GM12878 (cell line): ENCODE measurements around the gene HS3ST2. TPM values are rescaled to one million over a fixed set of nuclear protein-coding genes. Genes with fewer than 3 reads are reported as not detected.

Experiments used
- ATAC-seq: fragments of 200-7000 bp; cut with Tn5 transposase; 3 replicates; pipeline ENCODE4 v1.9.1; 2020; ENCODE audit warnings: mild to moderate bottlenecking, moderate library complexity
- BruUV-seq: library from RNA; stranded (reverse); fragments of 400-500 nt; replicated peaks from 2 replicates; lab custom pipeline; 2021; lab: Mats Ljungman, UMichigan
- CTCF ChIA-PET: fragments of 300-600 bp; sonication (Branson Sonifier 250); formaldehyde crosslinking; extraction: SDS; loops from one replicate; lab custom pipeline; 2021; ENCODE audit warnings: inconsistent platforms; lab: Yijun Ruan, JAX
- POLR2A ChIA-PET: fragments of 350-600 bp; formaldehyde crosslinking; extraction: SDS; loops from one replicate; lab custom pipeline; 2021; ENCODE audit warnings: inconsistent platforms; lab: Charles Lee
- RAD21 ChIA-PET: fragments of 300-600 bp; sonication (Branson Sonifier 250); formaldehyde crosslinking; loops from one replicate; lab custom pipeline; 2023; ENCODE audit warnings: antibody characterized with exemption; ENCODE audit not compliant: unreplicated experiment; lab: Charles Lee
- SMC1A ChIA-PET: fragments of 300-600 bp; sonication (Branson Sonifier 250); formaldehyde crosslinking; loops from one replicate; lab custom pipeline; 2023; ENCODE audit not compliant: unreplicated experiment, uncharacterized antibody; lab: Charles Lee
- DNase-seq: peaks from one replicate; pipeline ENCODE4 v3.0.0-alpha.2; 2011; ENCODE audit warnings: low read depth, low spot score
- FAIRE-seq: peaks from 3 replicates; lab custom pipeline; 2011; peaks lifted over from hg19 to GRCh38; lab: Jason Lieb, UNC
- H2AFZ ChIP-seq: 2 replicates; pipeline ENCODE4 v1.6.0; 2011; ENCODE audit warnings: low read depth, low read length, control low read depth; ENCODE audit not compliant: control insufficient read depth
- H3K27ac ChIP-seq: 2 replicates; pipeline ENCODE4 v1.5.1; 2011; ENCODE audit warnings: control low read depth; ENCODE audit not compliant: control insufficient read depth, insufficient read depth
- H3K27me3 ChIP-seq, 2 experiments: replicated peaks in 1 of 2; 2 replicates each; pipeline versions ENCODE4 v1.6.0 to v1.6.1; 2011; ENCODE audit warnings: low read length in 1 of 2; ENCODE audit not compliant: control insufficient read depth in 2 of 2, insufficient read depth in 2 of 2
- H3K36me3 ChIP-seq, 2 experiments: 2 replicates each; pipeline ENCODE4 v1.5.1; 2011; ENCODE audit warnings: low read length in 1 of 2; ENCODE audit not compliant: control insufficient read depth in 2 of 2, insufficient read depth in 2 of 2
- H3K4me1 ChIP-seq: 2 replicates; pipeline ENCODE4 v1.6.1; 2011; ENCODE audit warnings: mild to moderate bottlenecking, low read length, moderate library complexity, mixed read lengths; ENCODE audit not compliant: control insufficient read depth, insufficient read depth
- H3K4me2 ChIP-seq: 2 replicates; pipeline ENCODE4 v1.6.0; 2011; ENCODE audit warnings: control low read depth; ENCODE audit not compliant: control insufficient read depth, insufficient read depth
- H3K4me3 ChIP-seq: fragments of 200-600 bp; sonication (generic); 2 replicates; pipeline ENCODE4 v1.5.1; 2016
- H3K79me2 ChIP-seq: 2 replicates; pipeline ENCODE4 v1.6.0; 2011; ENCODE audit warnings: low read length; ENCODE audit not compliant: control insufficient read depth, insufficient read depth
- H3K9ac ChIP-seq: 2 replicates; pipeline ENCODE4 v1.8.0; 2011; ENCODE audit warnings: low read length, control low read depth, mixed read lengths; ENCODE audit not compliant: control insufficient read depth, insufficient read depth
- H3K9me3 ChIP-seq: replicated peaks from 3 replicates; pipeline ENCODE4 v1.5.1; 2011; ENCODE audit warnings: mild to moderate bottlenecking, low read length; ENCODE audit not compliant: control insufficient read depth, insufficient read depth
- H4K20me1 ChIP-seq: 2 replicates; pipeline ENCODE4 v1.6.0; 2011; ENCODE audit not compliant: control insufficient read depth, insufficient read depth
- BCLAF1 ChIP-seq: fragments of 450-650 bp; IDR thresholded peaks from 2 replicates; pipeline ENCODE4 v1.6.1; 2017; ENCODE audit warnings: antibody characterized with exemption, mild to moderate bottlenecking, moderate library complexity
- ELK1 ChIP-seq: IDR thresholded peaks from 2 replicates; pipeline ENCODE4 v1.6.1; 2012; ENCODE audit warnings: low read depth, low read length, improper control_type of control experiment
- MYC ChIP-seq: IDR thresholded peaks from 2 replicates; pipeline ENCODE4 v1.6.1; 2011; ENCODE audit warnings: mild to moderate bottlenecking, low read length, moderate library complexity, inconsistent platforms; ENCODE audit not compliant: insufficient read depth, insufficient replicate concordance, insufficient read length, severe bottlenecking
- WRNIP1 ChIP-seq: IDR thresholded peaks from 2 replicates; pipeline ENCODE4 v1.6.1; 2011; ENCODE audit warnings: low read depth, low read length, improper control_type of control experiment, borderline replicate concordance
- ZBED1 ChIP-seq: IDR thresholded peaks from 2 replicates; pipeline ENCODE4 v1.6.1; 2016; ENCODE audit warnings: borderline replicate concordance
- WGBS: methylation state at CpG from one replicate; pipeline ENCODE4 v1.1.6; 2016; ENCODE audit warnings: low lambda C conversion rate; ENCODE audit not compliant: insufficient replicate concordance, insufficient coverage; ENCODE audit errors: missing lambda C conversion rate; 5-methylcytosine and 5-hydroxymethylcytosine counted together
- in situ Hi-C: fragments of 300-500 bp; cut with MboI; formaldehyde crosslinking; loops from 9 replicates; pipeline ENCODE4 v1.14.3; 2018; ENCODE audit warnings: mixed read lengths
- intact Hi-C: fragments of 100-400 bp; cut with micrococcal nuclease; formaldehyde crosslinking; loops from one replicate; pipeline ENCODE4 v1.14.2; 2022; ENCODE audit not compliant: unreplicated experiment
- polyA plus RNA-seq, 11 experiments: library from polyadenylated mRNA; depleted of rRNA in 4 of 11; unstranded in 6 of 11; stranded (reverse) in 5 of 11; fragments of >200 nt; fragmentation: Nextera tagmentation in 4 of 11; fragmentation: Illumina TruSeq in 1 of 11; extraction: Ambion mirVana in 4 of 11; extraction: Trizol in 1 of 11; gene quantifications; 1 replicate in 1 of 11; 2 replicates in 10 of 11; pipeline versions ENCODE4 v1.2.1 to v1.2.3, GENCODE V29; 2011 to 2016; ENCODE audit warnings: inconsistent platforms in 2 of 11, missing spikeins in 2 of 11, low read depth in 1 of 11
- total RNA-seq, 4 experiments: library from RNA; depleted of rRNA in 3 of 4; stranded (reverse); fragments of >200 nt in 3 of 4; fragmentation: Illumina TruSeq in 1 of 4; extraction: Trizol in 1 of 4; gene quantifications; 2 replicates each; pipeline versions ENCODE4 v1.2.1 to v1.2.3, GENCODE V29; 2013 to 2021

Gene HS3ST2
- total and polyA plus RNA-seq, 10 of the 15 experiments (the other 5 are each of a cell fraction or from before 2014, with no cell fraction given) = not detected

GRCh38 chr16:22890976-22891375 is 77.0 kb downstream of the HS3ST2 start:
- Histone ChIP-seq H3K36me3 (no peaks in the 10 kb centered on the region), H3K4me1 (no peaks in the 10 kb centered on the region), H3K27ac (no peak overlapping the region), H2AFZ (no peak overlapping the region), H4K20me1 (no peaks in the 10 kb centered on the region), H3K27me3 (no peaks in the 10 kb centered on the region), H3K9me3 (no peaks in the 10 kb centered on the region), H3K4me3 (no peak overlapping the region)
- POLR2A ChIA-PET = no interaction called here
- in situ Hi-C loops (no loop called here), intact Hi-C loops (no loop called here)
- RAD21 ChIA-PET = no interaction called here
- ATAC-seq = no peak
- SMC1A ChIA-PET = interaction anchor here (0.7 to 1.8 kb wide), 2 partner anchors 10 to 18 kb away, joined by 4 read pairs; no protein-coding TSS in a partner anchor
- CTCF ChIA-PET = interaction anchor here (1.0 kb wide), 1 partner anchor 172 kb away, joined by 5 read pairs; no protein-coding TSS in a partner anchor
- TF ChIP-seq BCLAF1 (no peak), WRNIP1 (no peak), ELK1 (no peak), ZBED1 (no peak), MYC (no peak)
- TF ChIP-seq, all 136 proteins: peak for 0
- FAIRE-seq = no peak
- H3K79me2 ChIP-seq = no peaks in the 10 kb centered on the region
- H3K9ac ChIP-seq = no peak overlapping the region
- 71% methylated on average over 7 of the region's 7 CpGs for WGBS
- no TSS peak for BruUV-seq
- no peak for DNase-seq
- no peak overlapping the region for H3K4me2 ChIP-seq
